H9 (cell line): ENCODE data around the gene GPR135. TPM values are rescaled to one million over a fixed set of nuclear protein-coding genes. Genes with fewer than 3 reads are reported as not detected.

Experiments used
- DNase-seq: peaks from one replicate; pipeline ENCODE4 v3.0.0-alpha.2; 2017
- H2AFZ ChIP-seq: one replicate; pipeline ENCODE4 v1.6.1; 2013; ENCODE audit warnings: mild to moderate bottlenecking, low read length, control low read depth, moderate library complexity
- H2AK5ac ChIP-seq: 2 replicates; pipeline ENCODE4 v1.6.1; 2013; ENCODE audit warnings: low read length, control low read depth, mixed read lengths; ENCODE audit not compliant: insufficient read length
- H2BK120ac ChIP-seq: one replicate; pipeline ENCODE4 v1.6.1; 2013; ENCODE audit warnings: low read depth, mild to moderate bottlenecking, low read length, control low read depth, inconsistent platforms; ENCODE audit not compliant: poor library complexity, severe bottlenecking
- H2BK12ac ChIP-seq: 2 replicates; pipeline ENCODE4 v1.6.1; 2013; ENCODE audit warnings: low read length, control low read depth, mixed read lengths, low read depth; ENCODE audit not compliant: insufficient read length
- H2BK15ac ChIP-seq: 2 replicates; pipeline ENCODE4 v1.6.1; 2013; ENCODE audit warnings: low read depth, low read length, control low read depth
- H2BK20ac ChIP-seq: one replicate; pipeline ENCODE4 v1.6.1; 2013; ENCODE audit warnings: low read depth, mild to moderate bottlenecking, low read length, control low read depth, inconsistent platforms; ENCODE audit not compliant: poor library complexity, severe bottlenecking
- H2BK5ac ChIP-seq: 2 replicates; pipeline ENCODE4 v1.6.1; 2013; ENCODE audit warnings: low read length, control low read depth, mixed read lengths; ENCODE audit not compliant: insufficient read length
- H3K14ac ChIP-seq: 2 replicates; pipeline ENCODE4 v1.6.1; 2013; ENCODE audit warnings: low read length, control low read depth; ENCODE audit not compliant: insufficient read depth
- H3K18ac ChIP-seq: 2 replicates; pipeline ENCODE4 v1.6.1; 2013; ENCODE audit warnings: low read depth, mild to moderate bottlenecking, mixed read lengths, low read length, control low read depth; ENCODE audit not compliant: insufficient read length
- H3K23ac ChIP-seq: 2 replicates; pipeline ENCODE4 v1.6.1; 2013; ENCODE audit warnings: low read length, control low read depth, mixed read lengths, low read depth; ENCODE audit not compliant: insufficient read length
- H3K23me2 ChIP-seq: 2 replicates; pipeline ENCODE4 v1.6.1; 2013; ENCODE audit warnings: low read depth, mild to moderate bottlenecking, mixed read lengths, low read length, control low read depth; ENCODE audit not compliant: insufficient read length, poor library complexity, severe bottlenecking
- H3K27ac ChIP-seq: 2 replicates; pipeline ENCODE4 v1.5.1; 2013; ENCODE audit warnings: low read length, control low read depth, mixed read lengths, low read depth; ENCODE audit not compliant: insufficient read length
- H3K27me3 ChIP-seq: 2 replicates; pipeline ENCODE4 v1.6.1; 2013; ENCODE audit warnings: low read length, control low read depth, inconsistent platforms; ENCODE audit not compliant: insufficient read depth
- H3K4ac ChIP-seq: 2 replicates; pipeline ENCODE4 v1.6.1; 2013; ENCODE audit warnings: low read depth, mild to moderate bottlenecking, control low read depth, inconsistent platforms, low read length, moderate library complexity
- H3K4me1 ChIP-seq: 2 replicates; pipeline ENCODE4 v1.6.1; 2013; ENCODE audit warnings: low read length, control low read depth, inconsistent platforms; ENCODE audit not compliant: insufficient read depth
- H3K4me2 ChIP-seq: 2 replicates; pipeline ENCODE4 v1.6.1; 2013; ENCODE audit warnings: low read length, control low read depth, mixed read lengths; ENCODE audit not compliant: insufficient read length, insufficient read depth
- H3K56ac ChIP-seq: 2 replicates; pipeline ENCODE4 v1.6.1; 2013; ENCODE audit warnings: low read depth, mild to moderate bottlenecking, mixed read lengths, low read length, control low read depth; ENCODE audit not compliant: insufficient read length
- H3K79me1 ChIP-seq: 2 replicates; pipeline ENCODE4 v1.6.1; 2013; ENCODE audit warnings: low read depth, mild to moderate bottlenecking, moderate library complexity, low read length, control low read depth, inconsistent platforms; ENCODE audit not compliant: insufficient read depth, poor library complexity, severe bottlenecking
- H3K79me2 ChIP-seq: 2 replicates; pipeline ENCODE4 v1.6.1; 2013; ENCODE audit warnings: low read length, control low read depth, inconsistent platforms; ENCODE audit not compliant: insufficient read depth
- H3K9ac ChIP-seq: 2 replicates; pipeline ENCODE4 v1.6.1; 2013; ENCODE audit warnings: low read length, control low read depth, mixed read lengths; ENCODE audit not compliant: insufficient read length; ENCODE audit errors: extremely low read depth
- H3K9me3 ChIP-seq: one replicate; pipeline ENCODE4 v1.6.1; 2013; ENCODE audit warnings: low read depth, low read length, inconsistent platforms; ENCODE audit not compliant: control insufficient read depth
- H3T11ph ChIP-seq: one replicate; pipeline ENCODE4 v1.6.1; 2013; ENCODE audit warnings: mild to moderate bottlenecking, low read length, control low read depth, inconsistent platforms
- H4K20me1 ChIP-seq: one replicate; pipeline ENCODE4 v1.6.1; 2013; ENCODE audit not compliant: control insufficient read depth, insufficient read length, insufficient read depth
- H4K5ac ChIP-seq: 2 replicates; pipeline ENCODE4 v1.6.1; 2013; ENCODE audit warnings: low read depth, mild to moderate bottlenecking, mixed read lengths, low read length, control low read depth; ENCODE audit not compliant: insufficient read length
- H4K8ac ChIP-seq: replicated peaks from 2 replicates; pipeline ENCODE4 v1.6.1; 2013; ENCODE audit warnings: low read length, control low read depth, mixed read lengths, low read depth; ENCODE audit not compliant: insufficient read length
- H4K91ac ChIP-seq: 2 replicates; pipeline ENCODE4 v1.6.1; 2013; ENCODE audit warnings: low read depth, mild to moderate bottlenecking, moderate library complexity, mixed read lengths, low read length, control low read depth; ENCODE audit not compliant: insufficient read length
- H3K27ac Mint-ChIP-seq, 3 experiments: 2 replicates in 2 of 3; 3 replicates in 1 of 3; pipeline ENCODE4 v1.8.0; 2020 to 2021; ENCODE audit warnings: mixed read lengths in 3 of 3, mild to moderate bottlenecking in 1 of 3, moderate library complexity in 1 of 3
- H3K27me3 Mint-ChIP-seq: 2 replicates; pipeline ENCODE4 v1.8.0; 2021; ENCODE audit warnings: low read depth, mild to moderate bottlenecking, moderate library complexity, mixed read lengths
- H3K36me3 Mint-ChIP-seq, 3 experiments: 2 replicates in 2 of 3; 3 replicates in 1 of 3; pipeline ENCODE4 v1.8.0; 2020 to 2021; ENCODE audit warnings: low read depth in 3 of 3, mixed read lengths in 3 of 3; ENCODE audit not compliant: insufficient read depth in 1 of 3
- H3K4me1 Mint-ChIP-seq, 2 experiments: 2 replicates each; pipeline ENCODE4 v1.8.0; 2020; ENCODE audit warnings: mixed read lengths in 2 of 2
- H3K4me3 Mint-ChIP-seq, 2 experiments: 2 replicates in 1 of 2; 3 replicates in 1 of 2; pipeline ENCODE4 v1.8.0; 2020 to 2021; ENCODE audit warnings: mild to moderate bottlenecking in 2 of 2, mixed read lengths in 2 of 2, moderate library complexity in 1 of 2
- H3K9me3 Mint-ChIP-seq, 2 experiments: 2 replicates in 1 of 2; 3 replicates in 1 of 2; pipeline ENCODE4 v1.8.0; 2020; ENCODE audit warnings: mild to moderate bottlenecking in 2 of 2, mixed read lengths in 2 of 2, moderate library complexity in 1 of 2
- CTCF ChIP-seq: fragments of 200-600 bp; sonication (generic); conservative IDR thresholded peaks from 3 replicates; pipeline ENCODE4 v1.8.0; 2021; ENCODE audit warnings: antibody characterized with exemption, mild to moderate bottlenecking
- WGBS: extraction: QIAGEN DNeasy Blood & Tissue Kit; methylation state at CpG from one replicate; pipeline ENCODE4 v1.1.7; 2013; ENCODE audit warnings: missing lambda C conversion rate, low lambda C conversion rate, mixed read lengths; ENCODE audit not compliant: insufficient read length; ENCODE audit errors: extremely low coverage; 5-methylcytosine and 5-hydroxymethylcytosine counted together
- total RNA-seq: library from RNA; stranded (reverse); gene quantifications from 2 replicates; pipeline ENCODE4 v1.2.1, GENCODE V29; 2021

Gene GPR135
- total RNA-seq, 1 experiment from 2014 or later, result 1.9 TPM

- Histone ChIP-seq H3K4me2 (peak overlapping the region; percentile 88), H3K4ac (no peak overlapping the region), H3K56ac (no peak overlapping the region), H3K27me3 (no peaks in the 10 kb centered on the region; the same call in 1 of the 2 replicates), H4K91ac (no peak overlapping the region), H3T11ph (no peak overlapping the region), H4K20me1 (no peaks in the 10 kb centered on the region), H2BK20ac (no peak overlapping the region), H3K27ac (no peak overlapping the region), H3K4me1 (no peaks in the 10 kb centered on the region), H4K8ac (no peak overlapping the region), H3K23me2 (peaks cover 4% of the 10 kb centered on the region), H2BK120ac (no peak overlapping the region), H4K5ac (no peak overlapping the region), H3K14ac (no peak overlapping the region), H3K79me1 (no peaks in the 10 kb centered on the region), H2BK5ac (no peak overlapping the region), H2BK12ac (no peak overlapping the region), H3K18ac (no peak overlapping the region), H3K9ac (no peak overlapping the region), H3K23ac (no peak overlapping the region), H2AFZ (no peak overlapping the region), H3K9me3 (no peaks in the 10 kb centered on the region), H3K79me2 (peaks cover 2% of the 10 kb centered on the region; the same call in 1 of the 2 replicates), H2AK5ac (no peak overlapping the region), H2BK15ac (no peak overlapping the region)
- Mint-ChIP-seq H3K4me3 (peak overlapping the region; percentile 83 to 97), H3K27me3 (no peaks in the 10 kb centered on the region), H3K4me1 (peaks cover 18 to 20% of the 10 kb centered on the region in 2 experiments), H3K9me3 (no peaks in the 10 kb centered on the region), H3K27ac (peak overlapping the region in 1 of 3 experiments; percentile 77; a peak in 1 of 7 replicates), H3K36me3 (peaks cover 5 to 15% (median 10%) of the 10 kb centered on the region in 3 experiments; a peak in 6 of 7 replicates)
- no peak for DNase-seq
- TF ChIP-seq CTCF, result no peak
- no CpG with 5 or more reads among the region's 2 CpGs for WGBS
Measured at GRCh38 chr14:59481871-59482540, 16.8 kb upstream of the GPR135 start.
